DND-41 (cell line): ENCODE results near the gene LHPP.

Experiments used
- EZH2 ChIP-seq: IDR thresholded peaks from 3 replicates; pipeline ENCODE4 v1.6.1; 2012; ENCODE audit warnings: borderline replicate concordance, low read depth, mild to moderate bottlenecking, moderate library complexity, low read length, inconsistent platforms; ENCODE audit not compliant: severe bottlenecking
- TF ChIP-seq, protein P1 (sequence below): IDR thresholded peaks from 2 replicates; pipeline ENCODE4 v1.5.1; 2012; ENCODE audit warnings: borderline replicate concordance, low read length, moderate library complexity, mild to moderate bottlenecking; ENCODE audit not compliant: poor library complexity, severe bottlenecking; ENCODE audit errors: extremely low read depth

DNA sequence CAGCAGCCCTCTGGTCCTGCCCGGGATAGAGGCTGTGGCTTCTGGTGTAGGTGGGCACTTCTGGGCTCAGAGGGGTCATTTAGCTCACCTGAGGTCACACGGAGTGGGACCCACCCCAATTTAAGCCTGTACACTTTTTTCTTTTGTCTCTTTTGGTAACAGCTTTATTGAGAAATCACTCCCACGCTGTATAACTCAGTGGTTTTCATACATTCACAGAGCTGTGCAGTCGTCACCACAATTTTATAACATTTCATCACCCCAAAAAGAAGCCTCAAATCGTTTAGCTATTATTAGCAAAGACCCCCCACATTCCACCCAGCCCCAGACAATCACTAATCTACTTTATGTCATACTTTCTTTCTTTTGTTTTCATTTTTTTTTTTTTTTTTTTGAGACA is 62.3 kb downstream of the LHPP start:
- TF ChIP-seq, protein P1, sequence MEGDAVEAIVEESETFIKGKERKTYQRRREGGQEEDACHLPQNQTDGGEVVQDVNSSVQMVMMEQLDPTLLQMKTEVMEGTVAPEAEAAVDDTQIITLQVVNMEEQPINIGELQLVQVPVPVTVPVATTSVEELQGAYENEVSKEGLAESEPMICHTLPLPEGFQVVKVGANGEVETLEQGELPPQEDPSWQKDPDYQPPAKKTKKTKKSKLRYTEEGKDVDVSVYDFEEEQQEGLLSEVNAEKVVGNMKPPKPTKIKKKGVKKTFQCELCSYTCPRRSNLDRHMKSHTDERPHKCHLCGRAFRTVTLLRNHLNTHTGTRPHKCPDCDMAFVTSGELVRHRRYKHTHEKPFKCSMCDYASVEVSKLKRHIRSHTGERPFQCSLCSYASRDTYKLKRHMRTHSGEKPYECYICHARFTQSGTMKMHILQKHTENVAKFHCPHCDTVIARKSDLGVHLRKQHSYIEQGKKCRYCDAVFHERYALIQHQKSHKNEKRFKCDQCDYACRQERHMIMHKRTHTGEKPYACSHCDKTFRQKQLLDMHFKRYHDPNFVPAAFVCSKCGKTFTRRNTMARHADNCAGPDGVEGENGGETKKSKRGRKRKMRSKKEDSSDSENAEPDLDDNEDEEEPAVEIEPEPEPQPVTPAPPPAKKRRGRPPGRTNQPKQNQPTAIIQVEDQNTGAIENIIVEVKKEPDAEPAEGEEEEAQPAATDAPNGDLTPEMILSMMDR: no peak
- no peak for TF ChIP-seq EZH2
